ENCODE results near the gene EIF3J.
A peak's percentile ranks its signal among the peaks of the same experiment; 100 is the strongest.

EIF3J gene

DNA sequence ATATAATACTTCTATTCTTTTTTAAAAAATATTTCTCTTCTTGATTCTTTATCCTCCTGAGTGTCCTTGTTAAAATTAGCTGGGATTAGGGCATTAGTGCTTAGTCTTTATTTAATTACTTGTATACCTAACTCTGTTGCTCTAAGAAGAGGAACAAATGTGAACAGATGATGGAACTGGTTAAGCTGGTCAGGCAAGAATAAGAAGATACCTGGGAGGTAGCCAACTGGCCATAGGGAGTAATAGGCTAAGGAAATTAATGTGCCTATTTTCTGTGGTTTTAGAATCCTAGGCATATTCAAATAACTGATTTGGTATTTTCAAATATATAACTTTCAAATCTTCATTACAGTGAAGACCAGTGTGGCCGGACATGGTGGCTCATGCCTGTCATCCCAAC, 54.4 kb downstream of the EIF3J start:
- TF ChIP-seq, protein P1, sequence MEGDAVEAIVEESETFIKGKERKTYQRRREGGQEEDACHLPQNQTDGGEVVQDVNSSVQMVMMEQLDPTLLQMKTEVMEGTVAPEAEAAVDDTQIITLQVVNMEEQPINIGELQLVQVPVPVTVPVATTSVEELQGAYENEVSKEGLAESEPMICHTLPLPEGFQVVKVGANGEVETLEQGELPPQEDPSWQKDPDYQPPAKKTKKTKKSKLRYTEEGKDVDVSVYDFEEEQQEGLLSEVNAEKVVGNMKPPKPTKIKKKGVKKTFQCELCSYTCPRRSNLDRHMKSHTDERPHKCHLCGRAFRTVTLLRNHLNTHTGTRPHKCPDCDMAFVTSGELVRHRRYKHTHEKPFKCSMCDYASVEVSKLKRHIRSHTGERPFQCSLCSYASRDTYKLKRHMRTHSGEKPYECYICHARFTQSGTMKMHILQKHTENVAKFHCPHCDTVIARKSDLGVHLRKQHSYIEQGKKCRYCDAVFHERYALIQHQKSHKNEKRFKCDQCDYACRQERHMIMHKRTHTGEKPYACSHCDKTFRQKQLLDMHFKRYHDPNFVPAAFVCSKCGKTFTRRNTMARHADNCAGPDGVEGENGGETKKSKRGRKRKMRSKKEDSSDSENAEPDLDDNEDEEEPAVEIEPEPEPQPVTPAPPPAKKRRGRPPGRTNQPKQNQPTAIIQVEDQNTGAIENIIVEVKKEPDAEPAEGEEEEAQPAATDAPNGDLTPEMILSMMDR (IDR thresholded peaks at IDR 0.05; ENCODE audit: insufficient read depth, low read depth, low read length, missing control alignments), result no peak
- no peak overlapping the region for H3K4me3 ChIP-seq (ENCODE audit: low read depth, low read length)
- no peak for DNase-seq (ENCODE audit: low read depth)

GRCh38 chr15:44593042-44593736, 56.2 kb downstream of the EIF3J start:
- no peak overlapping the region for H3K4me3 ChIP-seq (ENCODE audit: low read depth, low read length)
- DNase-seq (ENCODE audit: low read depth), result peak; percentile 30
- TF ChIP-seq, protein P1 (IDR thresholded peaks at IDR 0.05; ENCODE audit: insufficient read depth, low read depth, low read length, missing control alignments), result peak; percentile 35

DNA sequence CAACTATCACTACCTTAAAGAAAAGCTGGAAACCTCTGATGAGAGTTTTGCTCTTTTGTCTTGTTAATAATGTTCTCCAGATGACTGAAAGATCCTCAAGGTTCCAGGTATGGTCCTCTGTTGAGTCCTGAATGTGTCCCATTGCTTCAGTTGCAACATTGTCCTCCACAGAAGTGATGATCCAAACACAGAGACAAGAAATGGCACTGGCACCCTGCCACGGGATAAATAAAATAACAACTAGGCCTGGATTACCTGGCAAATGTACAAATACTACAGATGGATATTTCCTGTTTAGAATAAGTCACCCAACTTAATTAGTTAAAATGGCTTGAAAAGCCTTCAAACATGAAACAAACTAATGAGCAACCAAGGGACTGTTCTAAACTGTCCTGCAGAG, 58.3 kb downstream of the EIF3J start:
- no peak overlapping the region for H3K4me3 ChIP-seq (ENCODE audit: low read depth, low read length)
- TF ChIP-seq, protein P1 (IDR thresholded peaks at IDR 0.05; ENCODE audit: insufficient read depth, low read depth, low read length, missing control alignments), result no peak
- DNase-seq (ENCODE audit: low read depth), result no peak

DNA sequence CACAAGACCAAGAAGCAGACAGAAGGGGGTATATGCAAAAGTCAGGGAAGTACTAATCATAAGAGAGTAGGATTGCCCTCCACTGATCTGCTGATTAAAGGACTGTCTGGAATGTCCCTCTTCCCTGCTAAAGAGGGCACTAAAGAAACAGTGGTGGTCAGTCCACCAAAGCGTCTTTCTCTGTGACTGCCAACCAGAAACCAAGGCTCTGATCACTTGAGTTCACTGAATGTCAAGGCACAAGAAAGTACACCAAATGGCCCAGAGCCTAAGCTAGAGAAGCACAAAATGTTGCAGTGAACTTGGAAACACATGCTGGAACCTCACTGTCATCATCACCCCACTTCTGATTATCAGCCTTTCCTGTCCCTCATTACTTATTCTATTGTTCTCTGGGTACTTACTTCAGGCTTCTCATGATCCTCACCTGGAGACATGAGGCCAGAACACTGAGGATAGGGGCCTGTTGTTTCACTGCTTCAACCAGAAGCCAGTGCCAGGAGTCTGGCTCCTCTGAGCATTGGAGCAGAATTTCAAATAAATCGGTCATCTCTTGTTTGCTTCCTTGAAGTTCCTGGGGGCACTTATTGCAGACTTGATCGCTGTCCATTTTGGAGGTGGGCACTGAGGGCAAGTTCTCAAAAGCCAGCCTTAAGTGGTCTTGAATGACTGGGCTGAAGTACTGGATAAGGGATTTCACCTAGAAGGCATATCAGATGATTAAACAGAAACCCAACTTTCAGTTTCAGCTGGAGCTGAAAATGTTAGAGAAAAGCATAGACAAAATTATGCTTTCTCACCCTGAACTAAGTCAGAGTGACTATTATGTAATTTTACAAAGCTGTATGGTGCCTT, 58.9 kb downstream of the EIF3J start:
- TF ChIP-seq, protein P1 (IDR thresholded peaks at IDR 0.05; ENCODE audit: insufficient read depth, low read depth, low read length, missing control alignments), result no peak
- H3K4me3 ChIP-seq (ENCODE audit: low read depth, low read length), result no peak overlapping the region
- peak; percentile 26 for DNase-seq (ENCODE audit: low read depth)

GRCh38 chr15:44596511-44597010, 59.6 kb downstream of the EIF3J start:
- peak; percentile 12 for DNase-seq (ENCODE audit: low read depth)
- TF ChIP-seq, protein P1 (IDR thresholded peaks at IDR 0.05; ENCODE audit: insufficient read depth, low read depth, low read length, missing control alignments), result no peak
- no peak overlapping the region for H3K4me3 ChIP-seq (ENCODE audit: low read depth, low read length)

DNA sequence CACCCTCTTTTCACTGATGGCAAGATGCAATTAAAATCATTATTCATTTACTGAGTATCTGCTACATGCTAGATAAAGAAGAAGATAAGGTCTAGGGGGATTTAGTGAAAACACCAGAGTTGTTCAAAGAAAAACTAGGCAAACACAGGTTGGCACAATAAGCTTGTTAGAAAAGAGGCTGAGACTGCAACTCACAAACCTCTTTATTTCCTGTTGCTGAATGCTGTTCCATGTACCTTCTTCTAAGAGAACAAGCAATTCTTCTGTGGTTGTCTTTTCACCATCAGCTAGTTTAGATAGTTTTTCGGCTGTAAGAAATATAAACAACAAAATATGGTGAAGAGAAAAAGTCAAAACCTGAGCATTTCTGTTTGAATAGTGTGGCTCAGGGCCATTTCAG, 61.1 kb downstream of the EIF3J start:
- H3K4me3 ChIP-seq (ENCODE audit: low read depth, low read length), result no peak overlapping the region
- DNase-seq (ENCODE audit: low read depth), result no peak
- TF ChIP-seq, protein P1 (IDR thresholded peaks at IDR 0.05; ENCODE audit: insufficient read depth, low read depth, low read length, missing control alignments), result no peak

Measured in GM12865 (cell line).